Endodermal cell (in vitro differentiated cells): ENCODE data around the gene TBX1. TPM values are rescaled to one million over a fixed set of nuclear protein-coding genes. Genes with fewer than 3 reads are reported as not detected.

Source experiments
- DNase-seq: peaks from one replicate; pipeline ENCODE4 v3.0.0-alpha.2; 2017
- H3K27ac ChIP-seq: 2 replicates; pipeline ENCODE4 v1.5.1; 2013; ENCODE audit warnings: mild to moderate bottlenecking, low read depth, low read length, moderate library complexity
- H3K27me3 ChIP-seq: 2 replicates; pipeline ENCODE4 v1.6.1; 2013; ENCODE audit warnings: mild to moderate bottlenecking, low read length, moderate library complexity; ENCODE audit not compliant: insufficient read depth, control insufficient read depth, poor library complexity, severe bottlenecking
- H3K36me3 ChIP-seq: 2 replicates; pipeline ENCODE4 v1.7.0; 2013; ENCODE audit warnings: mild to moderate bottlenecking, low read length, moderate library complexity; ENCODE audit not compliant: control insufficient read depth, insufficient read depth
- H3K4me1 ChIP-seq: one replicate; pipeline ENCODE4 v1.7.0; 2013; ENCODE audit warnings: low read length; ENCODE audit not compliant: control insufficient read depth, insufficient read depth
- H3K4me3 ChIP-seq: 2 replicates; pipeline ENCODE4 v1.5.1; 2013; ENCODE audit warnings: mild to moderate bottlenecking, low read length, moderate library complexity
- H3K9ac ChIP-seq: 2 replicates; pipeline ENCODE4 v1.6.1; 2013; ENCODE audit warnings: mild to moderate bottlenecking, low read length, moderate library complexity; ENCODE audit not compliant: poor library complexity, severe bottlenecking; ENCODE audit errors: extremely low read depth
- H3K9me3 ChIP-seq: 2 replicates; pipeline ENCODE4 v1.6.1; 2013; ENCODE audit warnings: mild to moderate bottlenecking, low read length, moderate library complexity; ENCODE audit not compliant: control insufficient read depth
- H3K27ac Mint-ChIP-seq: 2 replicates; pipeline ENCODE4 v1.8.0; 2020; ENCODE audit warnings: mixed read lengths
- H3K27me3 Mint-ChIP-seq: 2 replicates; pipeline ENCODE4 v1.8.0; 2021; ENCODE audit warnings: mild to moderate bottlenecking, mixed read lengths; ENCODE audit not compliant: insufficient read depth
- H3K36me3 Mint-ChIP-seq: 2 replicates; pipeline ENCODE4 v1.8.0; 2020; ENCODE audit warnings: low read depth, mixed read lengths
- H3K4me1 Mint-ChIP-seq: 2 replicates; pipeline ENCODE4 v1.8.0; 2020; ENCODE audit warnings: mixed read lengths
- H3K4me3 Mint-ChIP-seq: 2 replicates; pipeline ENCODE4 v1.8.0; 2020; ENCODE audit warnings: mild to moderate bottlenecking, moderate library complexity, mixed read lengths
- H3K9me3 Mint-ChIP-seq: 2 replicates; pipeline ENCODE4 v1.8.0; 2020; ENCODE audit warnings: mild to moderate bottlenecking, mixed read lengths
- CTCF ChIP-seq: fragments of 200-600 bp; sonication (generic); conservative IDR thresholded peaks from 2 replicates; pipeline ENCODE4 v1.5.0; 2021; ENCODE audit warnings: antibody characterized with exemption, mild to moderate bottlenecking
- WGBS, 2 experiments: methylation state at CpG; one replicate each; pipeline versions ENCODE4 v1.1.5 to v1.1.7; 2013; ENCODE audit warnings: missing lambda C conversion rate in 2 of 2, mixed read lengths in 1 of 2; ENCODE audit not compliant: insufficient coverage in 1 of 2, insufficient read length in 1 of 2; 5-methylcytosine and 5-hydroxymethylcytosine counted together
- total RNA-seq, 2 donors: library from RNA; stranded (reverse); fragmentation: NEBNext Ultra II Directional in 1 of 2; extraction: Animal tissue kit (Norgen Biotek cat#: 25700) in 1 of 2; gene quantifications; 2 replicates in 1 of 2; 3 replicates in 1 of 2; pipeline ENCODE4 v1.2.1, GENCODE V29; 2021

Gene TBX1
- total RNA-seq, 2 donors from 2014 or later, result 1.3 TPM; not detected in 1

- no peak overlapping the region for H3K9ac ChIP-seq
- Mint-ChIP-seq H3K27ac (no peak overlapping the region), H3K36me3 (no peaks in the 10 kb centered on the region), H3K27me3 (no peaks in the 10 kb centered on the region), H3K9me3 (no peaks in the 10 kb centered on the region), H3K4me1 (no peaks in the 10 kb centered on the region), H3K4me3 (no peak overlapping the region)
- DNase-seq, result no peak
- H3K4me1 ChIP-seq, result no peaks in the 10 kb centered on the region
- H3K4me3 ChIP-seq, result no peak overlapping the region
- H3K27ac ChIP-seq, result no peak overlapping the region
- no peaks in the 10 kb centered on the region for H3K9me3 ChIP-seq
- H3K36me3 ChIP-seq, result no peaks in the 10 kb centered on the region
- WGBS, 2 experiments, result 91 to 98% methylated on average over 19 to 28 of the region's 28 CpGs
- TF ChIP-seq CTCF, result no peak
- H3K27me3 ChIP-seq, result no peaks in the 10 kb centered on the region
Observed at GRCh38 chr22:19786959-19787848, 26.6 kb downstream of the TBX1 start.

GRCh38 chr22:19787849-19788141 is 27.2 kb downstream of the TBX1 start:
- H3K27me3 ChIP-seq, result no peaks in the 10 kb centered on the region
- H3K27ac Mint-ChIP-seq, result no peak overlapping the region

GRCh38 chr22:19788661-19789225 is 28.2 kb downstream of the TBX1 start:
- Histone ChIP-seq H3K9ac (no peak overlapping the region), H3K27me3 (no peaks in the 10 kb centered on the region), H3K4me1 (no peaks in the 10 kb centered on the region), H3K9me3 (no peaks in the 10 kb centered on the region), H3K4me3 (no peak overlapping the region), H3K36me3 (no peaks in the 10 kb centered on the region), H3K27ac (no peak overlapping the region)
- Mint-ChIP-seq H3K36me3 (no peaks in the 10 kb centered on the region), H3K4me3 (no peak overlapping the region), H3K27me3 (no peaks in the 10 kb centered on the region), H3K4me1 (no peaks in the 10 kb centered on the region), H3K9me3 (no peaks in the 10 kb centered on the region), H3K27ac (no peak overlapping the region)
- 95 to 98% methylated on average over 21 to 34 of the region's 34 CpGs for WGBS, 2 experiments
- no peak for TF ChIP-seq CTCF
- no peak for DNase-seq

More at GRCh38 chr22:19787849-19788141, 27.2 kb downstream of the TBX1 start:
- Mint-ChIP-seq H3K27me3 (no peaks in the 10 kb centered on the region), H3K9me3 (no peaks in the 10 kb centered on the region), H3K4me3 (no peak overlapping the region), H3K36me3 (no peaks in the 10 kb centered on the region), H3K4me1 (no peaks in the 10 kb centered on the region)
- TF ChIP-seq CTCF, result no peak
- H3K9me3 ChIP-seq, result no peaks in the 10 kb centered on the region
- no peak overlapping the region for H3K27ac ChIP-seq
- no peak for DNase-seq
- H3K9ac ChIP-seq, result no peak overlapping the region
- WGBS, 2 experiments, result 89 to 96% methylated on average over 7 to 9 of the region's 9 CpGs
- H3K36me3 ChIP-seq, result no peaks in the 10 kb centered on the region
- no peaks in the 10 kb centered on the region for H3K4me1 ChIP-seq
- no peak overlapping the region for H3K4me3 ChIP-seq
